Activated CD8-positive, alpha-beta memory T cell treated with anti-CD3 and anti-CD28 coated beads for 36 hours (primary cell): Measurements from ENCODE around the gene USP46. TPM values are rescaled to one million over a fixed set of nuclear protein-coding genes. Genes with fewer than 3 reads are reported as not detected.

Experiments
- CTCF ChIA-PET: fragments of 350-600 bp; sonication (Branson Sonifier 250); formaldehyde crosslinking; loops from one replicate; lab custom pipeline; 2021; ENCODE audit warnings: antibody characterized with exemption; lab: Charles Lee
- POLR2A ChIA-PET: fragments of 350-600 bp; sonication (Branson Sonifier 250); formaldehyde crosslinking; loops from one replicate; lab custom pipeline; 2021; ENCODE audit warnings: antibody characterized with exemption; lab: Charles Lee
- total RNA-seq, 2 experiments: library from RNA; stranded (reverse); gene quantifications; one replicate each; pipeline ENCODE4 v1.2.3, GENCODE V29; 2021

Gene USP46
- total RNA-seq, 2 experiments from 2014 or later = 12.4 to 13.3 TPM

- CTCF ChIA-PET = no interaction called here
- POLR2A ChIA-PET = no interaction called here
These were observed 73.0 kb downstream of the USP46 start for GRCh38 chr4:52586069-52586468.

- ChIA-PET CTCF (no interaction called here), POLR2A (no interaction called here)
These were observed 73.7 kb downstream of the USP46 start for GRCh38 chr4:52585379-52585778.

GRCh38 chr4:52579602-52580272 is 79.4 kb downstream of the USP46 start:
- CTCF ChIA-PET = no interaction called here

GRCh38 chr4:52578951-52579350 is 80.2 kb downstream of the USP46 start:
- ChIA-PET POLR2A (no interaction called here), CTCF (no interaction called here)

More at GRCh38 chr4:52579602-52580272, 79.4 kb downstream of the USP46 start:
- POLR2A ChIA-PET = no interaction called here

- CTCF ChIA-PET = no interaction called here
- POLR2A ChIA-PET = interaction anchor here (1.0 kb wide), 1 partner anchor 135 kb away, joined by 3 read pairs; no protein-coding TSS in a partner anchor
These were observed 81.5 kb downstream of the USP46 start for GRCh38 chr4:52577624-52577962.

GRCh38 chr4:52576961-52577623 is 82.0 kb downstream of the USP46 start:
- CTCF ChIA-PET = no interaction called here
- POLR2A ChIA-PET = interaction anchor here (1.0 kb wide), 1 partner anchor 135 kb away, joined by 3 read pairs; no protein-coding TSS in a partner anchor

- ChIA-PET CTCF (interaction anchor here (1.0 kb wide), 1 partner anchor 12 kb away, joined by 3 read pairs; no protein-coding TSS in a partner anchor), POLR2A (no interaction called here)
These were observed 82.8 kb downstream of the USP46 start for GRCh38 chr4:52576326-52576725.

GRCh38 chr4:52575406-52575805 is 83.7 kb downstream of the USP46 start:
- ChIA-PET CTCF (interaction anchor here (1.0 kb wide), 1 partner anchor 12 kb away, joined by 3 read pairs; no protein-coding TSS in a partner anchor), POLR2A (no interaction called here)

GRCh38 chr4:52574036-52574435 is 85.1 kb downstream of the USP46 start:
- CTCF ChIA-PET = no interaction called here
- POLR2A ChIA-PET = no interaction called here

- POLR2A ChIA-PET = no interaction called here
- CTCF ChIA-PET = no interaction called here
These were observed 85.5 kb downstream of the USP46 start for GRCh38 chr4:52573551-52573950.

- POLR2A ChIA-PET = no interaction called here
- CTCF ChIA-PET = no interaction called here
These were observed 86.1 kb downstream of the USP46 start for GRCh38 chr4:52572936-52573485.

GRCh38 chr4:52568351-52568750 is 90.8 kb downstream of the USP46 start:
- ChIA-PET POLR2A (no interaction called here), CTCF (interaction anchor here (0.5 kb wide), 1 partner anchor 292 kb away, joined by 3 read pairs; no protein-coding TSS in a partner anchor)

GRCh38 chr4:52566136-52567031 is 92.7 kb downstream of the USP46 start:
- POLR2A ChIA-PET = no interaction called here
- CTCF ChIA-PET = no interaction called here

GRCh38 chr4:52560844-52561280 is 98.2 kb downstream of the USP46 start:
- CTCF ChIA-PET = no interaction called here
- POLR2A ChIA-PET = no interaction called here

- POLR2A ChIA-PET = no interaction called here
- CTCF ChIA-PET = no interaction called here
These were observed 103.8 kb downstream of the USP46 start for GRCh38 chr4:52555356-52555716.

- POLR2A ChIA-PET = no interaction called here
These were observed 104.3 kb downstream of the USP46 start for GRCh38 chr4:52554612-52555355.

GRCh38 chr4:52552778-52553177 is 106.3 kb downstream of the USP46 start:
- CTCF ChIA-PET = no interaction called here
- POLR2A ChIA-PET = interaction anchor here (0.6 kb wide), 1 partner anchor 115 kb away, joined by 6 read pairs; no protein-coding TSS in a partner anchor

More at GRCh38 chr4:52554612-52555355, 104.3 kb downstream of the USP46 start:
- CTCF ChIA-PET = interaction anchor here (0.6 kb wide), 1 partner anchor 283 kb away, joined by 3 read pairs; no protein-coding TSS in a partner anchor

- ChIA-PET POLR2A (no interaction called here), CTCF (no interaction called here)
These were observed 107.6 kb downstream of the USP46 start for GRCh38 chr4:52551487-52551886.

- ChIA-PET POLR2A (no interaction called here), CTCF (interaction anchor here (1.0 kb wide), 1 partner anchor 1684 kb away, joined by 3 read pairs; no protein-coding TSS in a partner anchor)
These were observed 108.9 kb downstream of the USP46 start for GRCh38 chr4:52550186-52550585.
